NCI-H187 (cell line): ENCODE results near the gene PLEKHM3.

Experiments used
- DNase-seq, 2 experiments: peaks; one replicate each; lab custom pipeline; 2025; lab: John Stamatoyannopoulos, UW

PLEKHM3 gene

DNA sequence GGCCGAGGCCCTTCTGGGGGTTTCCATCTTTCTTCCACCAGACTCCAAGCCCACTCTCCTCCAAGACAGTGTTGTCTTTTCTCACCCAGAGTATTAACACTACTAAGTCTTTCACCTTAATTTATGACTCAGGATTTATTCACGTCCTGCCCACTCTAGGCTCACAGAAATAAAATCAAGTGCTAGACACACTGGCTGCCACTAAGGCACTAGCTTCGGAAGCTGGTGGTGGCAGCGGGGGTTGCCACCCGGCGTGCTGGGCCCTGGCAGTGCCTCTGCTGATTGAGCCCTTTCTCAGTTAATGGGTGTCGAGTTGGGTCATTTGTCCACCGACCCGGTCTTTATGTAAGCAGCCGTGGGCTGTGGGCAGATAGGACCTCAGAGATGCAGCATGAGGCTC is 162.0 kb downstream of the PLEKHM3 start:
- DNase-seq, result no peak

DNA sequence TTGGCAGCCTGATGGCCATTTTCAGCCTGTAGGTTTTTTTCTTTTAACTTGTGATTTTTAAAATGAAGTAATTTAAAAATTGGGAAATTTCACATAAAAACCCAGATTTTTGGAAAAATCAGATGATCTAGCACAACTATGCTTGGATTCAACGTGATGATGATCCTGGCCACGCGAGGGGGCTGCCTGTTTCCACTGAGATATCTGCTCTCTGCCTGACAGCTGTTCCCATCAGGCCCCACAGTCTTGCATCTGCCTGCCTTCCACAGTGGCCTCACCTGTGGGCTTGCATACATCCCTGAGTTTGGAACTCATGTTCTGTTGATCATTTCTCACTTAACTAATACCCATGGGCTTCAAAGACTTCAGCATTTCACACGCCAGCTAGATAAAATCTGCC is 163.5 kb downstream of the PLEKHM3 start:
- no peak for DNase-seq

DNA sequence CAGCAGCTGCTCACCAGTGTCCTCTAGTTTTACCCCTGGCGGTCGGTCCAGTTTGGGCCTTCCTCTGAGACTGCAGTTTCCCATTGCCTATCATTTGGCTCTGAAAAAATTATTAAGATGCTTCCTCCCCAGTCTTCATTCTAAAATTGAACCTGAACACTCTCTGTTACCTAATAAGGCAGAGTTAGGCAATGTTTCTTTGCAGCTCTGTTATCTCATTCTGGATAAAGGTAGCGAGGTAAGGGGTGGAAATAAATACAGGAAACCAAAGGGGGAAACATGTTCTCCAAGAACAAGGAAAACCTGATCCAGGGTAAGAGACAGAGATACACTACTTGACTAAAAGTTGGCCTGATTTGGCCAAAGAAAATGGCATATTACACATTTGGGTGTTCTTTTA is 164.6 kb downstream of the PLEKHM3 start:
- no peak for DNase-seq

DNA sequence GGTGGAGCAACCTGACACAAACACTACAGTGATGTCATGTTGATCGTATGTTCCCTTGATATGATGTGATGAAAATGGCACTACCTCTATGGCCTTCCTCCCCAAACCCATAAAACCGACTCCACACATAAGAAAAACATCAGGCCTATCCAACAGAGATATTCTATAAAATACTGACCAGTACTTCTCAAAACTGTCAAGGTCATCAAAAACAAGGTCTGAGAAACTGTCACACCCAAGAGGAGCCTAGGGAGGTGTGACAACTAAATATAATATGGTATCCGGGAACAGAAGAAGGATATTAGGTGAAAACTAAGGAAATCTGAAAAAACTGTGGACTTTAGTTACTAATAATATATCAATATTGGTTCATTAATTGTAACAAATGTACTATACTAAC is 169.7 kb downstream of the PLEKHM3 start:
- DNase-seq, result no peak

DNA sequence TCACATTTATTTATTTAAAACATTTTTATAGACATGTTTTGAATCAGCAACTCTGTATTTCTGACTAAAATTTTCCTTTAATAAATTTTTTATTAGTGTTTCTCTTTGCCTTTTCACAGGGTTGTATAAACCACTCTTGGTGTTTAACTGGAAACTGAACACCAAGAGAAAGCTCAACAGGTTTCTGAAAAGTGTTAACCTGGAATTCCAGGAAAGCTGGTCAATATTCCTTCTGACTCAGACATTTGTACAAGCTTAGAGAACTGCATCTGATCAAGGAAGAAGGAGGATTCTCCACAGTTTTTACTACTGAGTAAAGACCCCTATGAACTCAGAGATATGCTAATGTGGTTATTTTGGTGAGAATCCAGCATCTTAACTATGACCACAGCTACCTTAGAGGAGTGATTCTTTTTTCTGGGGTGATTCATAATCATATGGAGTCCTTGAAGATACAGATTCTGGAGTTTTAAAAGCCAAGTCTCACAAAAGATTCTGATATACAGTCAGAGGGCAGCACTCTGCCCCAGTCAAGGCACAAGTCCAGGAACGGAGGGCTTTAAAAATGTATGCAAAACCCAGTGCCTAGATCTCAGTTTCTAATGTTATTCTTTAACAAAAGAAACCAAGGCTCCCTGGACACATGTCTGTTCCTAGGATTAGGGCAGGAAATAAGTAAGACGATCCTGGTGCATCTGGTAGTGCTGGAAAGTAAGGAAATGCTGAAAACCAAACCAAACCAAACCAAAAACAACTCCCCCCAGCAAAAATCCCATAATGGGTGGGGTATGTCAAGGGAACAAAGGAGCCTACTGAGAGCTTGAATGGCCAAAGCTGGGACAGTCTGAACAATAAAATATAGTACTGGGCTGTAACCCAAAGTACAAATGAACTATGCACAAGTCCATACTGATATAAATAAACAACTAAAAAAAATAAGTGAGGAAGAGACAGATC is 170.6 kb downstream of the PLEKHM3 start:
- no peak for DNase-seq

DNA sequence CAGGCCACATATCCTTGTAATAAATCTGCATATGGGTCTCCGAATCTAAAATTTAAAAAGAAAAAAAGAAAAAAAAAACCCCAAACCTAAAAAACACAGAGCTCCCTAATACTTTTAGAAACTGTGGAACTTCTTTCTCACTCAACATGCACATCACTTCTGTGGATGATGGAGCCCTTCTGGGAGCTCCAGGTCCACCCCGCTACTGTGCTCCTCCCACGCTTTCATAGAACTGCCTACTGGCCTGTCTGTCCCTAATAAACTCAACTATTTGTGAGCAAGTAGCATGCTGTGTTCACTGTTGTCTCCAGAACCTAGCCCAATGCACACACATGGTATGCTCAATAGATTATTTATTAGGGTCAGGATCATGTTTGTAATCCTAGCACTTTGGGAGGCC is 172.5 kb downstream of the PLEKHM3 start:
- no peak for DNase-seq

DNA sequence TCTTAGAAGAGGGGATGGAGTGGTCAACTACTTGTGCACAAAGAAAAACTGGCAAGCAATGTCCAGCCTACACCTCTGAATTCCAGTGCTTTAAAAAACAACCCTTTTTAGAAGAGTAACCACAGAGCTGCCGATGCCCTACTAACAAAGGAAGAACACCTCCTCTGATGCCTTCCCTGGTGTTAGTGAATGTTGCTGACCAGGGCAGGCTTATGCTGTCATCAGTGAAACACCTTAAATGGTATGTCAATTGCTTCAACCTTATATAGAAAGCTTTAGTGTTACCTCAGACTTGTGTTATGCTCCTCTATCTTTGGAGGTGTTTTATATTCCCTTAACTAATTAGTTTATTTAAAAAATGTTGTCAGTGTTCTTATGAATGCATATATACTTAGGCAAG is 175.9 kb downstream of the PLEKHM3 start:
- no peak for DNase-seq

DNA sequence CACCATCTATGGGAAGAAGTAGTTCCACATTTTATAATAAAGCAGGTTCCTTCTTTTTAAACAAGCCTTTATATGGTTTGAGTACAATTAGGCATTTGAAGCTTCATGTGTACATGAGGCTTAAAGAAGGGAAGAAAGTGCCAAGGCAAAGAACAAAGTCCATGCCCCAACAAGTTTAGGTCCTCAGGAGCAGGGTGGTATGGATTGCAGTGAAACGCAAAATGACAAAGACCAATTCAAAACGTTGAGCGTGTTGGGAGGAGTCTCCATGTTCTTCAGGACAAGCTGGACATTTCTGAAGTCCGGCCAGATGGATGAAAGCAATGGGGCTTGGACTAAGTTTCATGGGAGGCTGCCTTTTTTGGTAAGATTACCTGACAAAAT is 176.8 kb downstream of the PLEKHM3 start:
- no peak for DNase-seq

DNA sequence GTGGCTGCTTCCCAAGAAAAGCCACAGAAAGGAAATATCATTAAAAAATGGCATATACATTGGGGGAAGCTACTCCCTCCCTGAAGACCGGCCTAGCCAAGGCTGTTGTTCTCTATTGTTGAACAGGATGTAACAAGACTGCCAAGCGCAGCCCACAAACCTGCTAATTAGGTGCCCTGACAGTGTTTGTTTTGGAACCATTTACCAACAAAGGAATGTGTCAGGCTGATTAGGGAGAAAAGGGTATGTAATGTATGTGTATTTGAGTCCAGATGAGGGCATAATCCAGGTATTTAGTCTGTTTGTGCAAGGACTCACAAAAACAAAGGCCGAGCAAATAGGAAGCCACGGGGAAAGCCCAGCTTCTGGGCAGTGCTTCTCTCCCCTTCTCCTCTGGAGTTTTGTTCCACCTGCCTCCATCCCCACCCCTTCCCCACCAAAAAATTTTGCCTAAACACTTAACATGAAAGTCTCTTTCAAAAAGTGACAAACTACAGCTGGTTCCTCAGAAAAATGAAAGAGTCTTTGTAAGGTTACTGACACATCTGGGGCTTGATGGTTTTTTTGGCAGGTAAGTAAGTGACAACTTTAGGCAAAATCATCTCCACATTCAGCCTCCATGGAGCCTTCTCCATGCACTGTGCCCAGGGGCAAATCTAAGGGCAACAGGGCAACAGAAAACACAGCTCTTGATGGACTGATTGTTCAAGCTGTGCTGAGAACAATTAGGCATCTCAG is 177.4 kb downstream of the PLEKHM3 start:
- no peak for DNase-seq

DNA sequence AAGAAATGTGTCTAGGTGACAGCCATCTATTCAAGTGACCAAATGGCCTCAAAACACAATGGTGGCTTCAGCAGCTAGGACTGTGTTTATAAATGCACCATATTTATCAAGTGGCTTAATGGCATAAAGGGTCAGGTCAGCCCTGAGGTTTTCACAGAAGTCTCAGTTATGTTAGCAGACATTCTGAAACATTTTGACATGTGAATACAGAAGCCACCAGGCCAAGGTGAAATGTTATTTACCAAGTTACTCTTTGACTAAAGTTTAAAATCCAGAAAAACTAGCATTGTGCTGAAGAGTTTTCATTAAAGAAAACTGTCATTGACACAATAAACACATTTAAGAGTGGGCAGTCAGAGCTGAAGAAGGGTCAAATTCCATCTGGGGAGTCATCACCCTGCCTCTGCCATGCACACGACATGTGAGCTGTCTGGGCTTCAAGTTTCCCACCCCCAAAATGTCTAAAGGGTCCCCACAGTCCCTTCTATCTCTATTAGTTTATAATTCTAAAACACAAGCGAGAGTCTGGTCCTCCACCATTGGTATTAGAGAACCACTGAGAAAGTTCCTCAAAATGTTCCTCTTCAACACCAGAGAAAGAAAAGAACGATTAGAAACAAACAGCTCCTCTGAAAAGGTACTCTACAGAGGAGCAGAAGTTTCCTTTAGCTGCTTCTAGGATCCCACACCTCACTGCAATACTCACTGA is 178.1 kb downstream of the PLEKHM3 start:
- DNase-seq, result no peak

DNA sequence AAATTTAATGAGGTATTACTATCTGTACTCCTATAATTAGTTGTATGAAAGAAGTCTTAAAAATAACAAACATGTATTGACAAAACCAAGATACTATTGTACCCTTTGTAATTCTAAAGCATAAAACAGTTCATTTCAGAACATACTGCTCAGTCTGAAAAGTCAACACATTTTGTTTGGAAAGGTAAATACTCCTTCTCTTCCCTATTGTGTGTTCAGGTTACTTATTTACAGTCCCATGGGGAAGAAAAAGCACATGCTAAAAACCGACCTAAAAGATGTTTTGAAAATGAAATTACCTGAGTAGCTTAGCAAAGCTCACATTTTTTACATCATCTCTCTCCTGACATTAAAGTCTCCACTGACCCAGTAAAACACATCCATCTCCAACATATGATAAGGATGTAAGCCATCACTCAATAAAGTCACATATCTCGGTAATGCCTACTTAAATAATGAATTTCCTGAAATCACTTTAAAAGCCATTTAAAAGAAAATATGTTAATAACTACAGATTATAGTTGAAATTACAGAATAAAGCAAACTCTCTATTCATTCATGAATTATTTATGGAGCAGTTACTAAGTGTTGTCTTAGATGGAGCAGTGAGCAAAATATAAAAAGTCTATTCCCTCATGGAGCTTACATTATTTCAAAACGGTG is 180.0 kb downstream of the PLEKHM3 start:
- no peak for DNase-seq

DNA sequence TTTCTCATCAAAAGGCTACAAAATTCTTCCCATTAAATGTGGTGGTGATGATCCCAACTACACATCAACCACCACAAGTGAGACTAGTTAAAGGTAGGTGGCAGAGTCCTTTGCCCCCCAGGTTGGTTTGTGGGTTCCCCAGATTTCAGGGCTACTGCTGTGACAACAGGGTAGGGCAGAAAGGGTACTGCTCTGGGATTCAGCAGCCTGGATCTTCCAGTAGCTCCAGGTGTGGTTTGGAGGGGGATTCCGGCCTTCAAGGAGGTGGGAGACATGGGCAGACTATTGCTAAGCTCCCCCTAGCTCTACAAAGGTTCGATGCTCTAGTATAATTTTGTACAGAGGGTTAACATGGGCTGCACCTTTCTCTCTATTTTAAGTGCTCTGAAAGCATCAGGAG is 180.7 kb downstream of the PLEKHM3 start:
- DNase-seq, result no peak

DNA sequence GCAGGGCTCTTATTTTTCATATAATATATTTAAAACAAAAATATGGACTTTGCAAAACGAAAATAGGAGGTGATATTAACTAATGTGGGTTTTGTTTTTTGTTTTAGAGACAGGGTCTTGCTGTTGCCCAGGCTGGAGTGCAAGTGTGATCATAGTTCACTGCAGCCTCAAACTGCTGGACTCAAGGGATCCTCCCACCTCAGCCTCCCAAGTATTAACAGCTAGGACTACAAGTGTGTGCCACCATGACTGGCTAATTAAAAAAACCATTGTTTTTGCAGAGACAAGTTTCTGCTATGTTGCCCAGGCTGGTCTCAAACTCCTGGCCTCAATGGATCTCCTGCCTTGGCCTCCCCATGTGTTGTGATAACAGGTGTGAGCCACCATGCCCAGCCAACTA is 185.2 kb downstream of the PLEKHM3 start:
- no peak for DNase-seq

DNA sequence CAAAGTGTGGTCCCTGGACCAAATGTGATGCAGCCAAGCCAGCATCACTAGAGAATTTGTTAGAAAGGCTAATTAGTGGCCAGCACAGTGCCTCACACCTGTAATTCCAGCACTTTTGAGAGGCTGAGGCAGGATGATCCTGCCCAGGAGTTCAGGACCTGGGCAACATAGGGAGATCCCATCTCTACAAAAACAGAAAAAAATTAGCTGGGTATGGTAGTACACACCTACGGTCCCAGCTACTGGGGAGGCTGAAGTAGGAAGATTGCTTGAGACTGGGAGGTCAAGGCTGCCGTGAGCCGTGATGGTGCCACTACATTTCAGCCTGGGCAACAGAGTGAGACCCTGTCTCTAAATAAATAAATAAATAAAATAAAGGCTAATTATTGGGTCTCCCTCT is 185.8 kb downstream of the PLEKHM3 start:
- no peak for DNase-seq

DNA sequence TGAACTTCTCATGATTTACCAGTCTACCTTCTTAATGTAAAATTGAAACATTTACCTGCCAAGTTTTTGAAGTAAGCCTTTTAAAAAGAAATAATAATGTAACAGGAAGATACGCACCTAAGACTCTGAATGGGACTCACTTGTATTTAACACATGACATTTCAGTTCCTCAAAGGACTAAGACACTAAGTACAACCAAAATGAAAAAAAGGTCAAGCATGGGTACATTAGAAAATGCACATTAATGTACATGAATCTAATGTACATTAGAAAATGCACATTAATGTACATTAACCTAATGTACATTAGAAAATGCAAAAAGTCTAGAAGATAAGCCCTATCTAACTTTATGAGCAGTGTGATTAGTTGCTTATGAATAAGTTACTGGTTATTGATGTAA is 186.3 kb downstream of the PLEKHM3 start:
- DNase-seq, result no peak

DNA sequence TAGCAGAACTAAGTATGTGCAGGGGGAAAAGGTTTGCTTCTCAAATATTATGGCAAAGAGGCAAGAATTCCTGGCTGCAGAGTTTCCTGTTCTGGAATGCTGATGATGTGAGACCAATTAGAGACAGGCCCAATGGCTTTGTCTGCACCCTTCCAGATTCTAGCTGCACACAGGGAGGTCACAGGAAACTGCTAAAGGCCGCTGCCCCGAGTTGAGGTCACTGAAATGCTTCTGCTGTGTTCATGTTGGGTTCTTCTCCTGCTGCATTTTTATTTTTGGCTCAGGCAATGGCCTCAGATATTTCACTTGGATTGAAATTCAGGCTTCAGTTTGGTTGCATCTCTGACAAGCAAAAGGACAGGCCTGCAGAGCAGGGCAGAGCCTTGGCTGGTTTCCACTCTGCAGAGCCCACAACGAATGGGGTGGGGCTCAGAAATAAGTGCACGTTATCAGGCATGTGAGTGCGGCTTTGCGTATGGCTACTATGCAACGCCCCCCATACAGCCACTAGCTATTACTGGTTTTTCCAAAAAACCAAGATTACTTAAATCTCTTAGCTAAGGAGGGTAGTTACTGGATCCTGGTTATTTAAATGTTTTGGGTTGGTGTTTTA is 188.7 kb downstream of the PLEKHM3 start:
- DNase-seq, result no peak

DNA sequence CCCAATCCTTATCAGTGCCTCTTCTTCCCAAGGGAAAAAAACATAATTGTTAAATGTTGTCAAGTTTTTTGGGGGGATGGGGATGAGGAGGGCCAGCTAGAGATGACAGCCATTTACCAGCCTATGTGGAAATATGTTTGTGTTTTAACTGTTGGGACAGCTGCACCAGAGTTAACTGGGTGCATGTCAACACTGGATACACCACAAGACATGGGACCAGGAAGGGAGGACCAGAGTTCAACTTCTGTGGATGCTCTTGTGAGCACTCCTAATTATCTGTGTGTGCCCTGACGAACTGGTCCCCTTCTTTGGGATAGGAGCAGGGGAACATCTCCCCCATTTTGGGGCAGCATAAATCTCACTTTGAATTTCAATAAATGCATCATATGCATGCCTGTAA is 189.5 kb downstream of the PLEKHM3 start:
- no peak for DNase-seq

DNA sequence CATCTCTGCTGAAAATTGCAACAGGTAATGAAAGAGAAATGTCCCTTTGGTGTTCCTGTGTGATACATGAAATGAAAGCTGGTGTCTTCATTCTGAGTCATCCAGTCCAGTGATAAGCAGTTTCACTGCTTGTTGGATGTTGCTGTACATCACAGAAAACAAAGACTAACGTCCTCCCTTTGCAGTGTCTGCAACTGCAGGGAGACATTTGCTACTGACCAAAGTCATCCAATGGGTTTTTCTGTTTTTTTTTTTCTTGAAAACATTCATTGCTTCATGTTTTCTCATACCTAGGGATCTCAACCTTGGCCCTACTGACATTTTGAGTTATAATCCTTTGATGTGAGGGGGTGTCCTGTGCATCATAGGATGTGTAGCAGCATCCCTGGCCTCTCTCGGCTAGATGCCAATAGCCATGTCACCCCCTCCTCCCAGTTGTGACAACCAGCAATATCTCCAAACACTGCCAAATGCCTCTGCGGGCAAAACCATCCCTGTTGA is 192.0 kb downstream of the PLEKHM3 start:
- no peak for DNase-seq

DNA sequence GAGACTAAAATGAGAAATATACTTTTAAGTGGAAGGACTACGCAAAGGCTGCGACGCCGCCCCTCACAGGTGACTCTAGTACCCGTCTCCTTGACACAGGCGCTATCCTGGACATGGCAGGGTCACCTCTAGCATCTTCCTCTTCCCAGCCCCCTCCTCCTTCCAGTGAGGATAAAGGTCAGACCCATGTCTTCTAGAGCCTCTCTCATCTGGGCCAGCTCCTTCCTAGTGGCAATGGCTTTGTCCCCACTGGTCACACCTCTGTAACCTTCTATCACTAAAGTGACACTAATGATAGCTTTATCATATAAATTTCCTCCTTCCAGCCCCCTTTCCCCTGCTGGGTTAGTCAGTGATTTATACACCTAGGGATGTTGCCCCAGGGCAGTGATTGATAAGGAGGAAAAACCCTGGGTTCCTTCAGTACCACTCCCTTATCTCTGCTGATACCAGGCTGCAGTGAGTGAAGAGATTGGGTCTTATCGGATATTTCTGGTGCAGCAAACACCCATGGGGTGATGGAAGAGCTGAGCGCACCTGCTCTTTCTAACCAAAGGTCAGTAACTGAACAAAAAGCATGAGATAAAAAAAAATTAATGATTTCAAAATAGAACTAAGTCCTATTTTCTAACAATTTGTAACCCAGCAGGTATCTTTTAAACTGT is 193.6 kb downstream of the PLEKHM3 start:
- DNase-seq, result no peak

DNA sequence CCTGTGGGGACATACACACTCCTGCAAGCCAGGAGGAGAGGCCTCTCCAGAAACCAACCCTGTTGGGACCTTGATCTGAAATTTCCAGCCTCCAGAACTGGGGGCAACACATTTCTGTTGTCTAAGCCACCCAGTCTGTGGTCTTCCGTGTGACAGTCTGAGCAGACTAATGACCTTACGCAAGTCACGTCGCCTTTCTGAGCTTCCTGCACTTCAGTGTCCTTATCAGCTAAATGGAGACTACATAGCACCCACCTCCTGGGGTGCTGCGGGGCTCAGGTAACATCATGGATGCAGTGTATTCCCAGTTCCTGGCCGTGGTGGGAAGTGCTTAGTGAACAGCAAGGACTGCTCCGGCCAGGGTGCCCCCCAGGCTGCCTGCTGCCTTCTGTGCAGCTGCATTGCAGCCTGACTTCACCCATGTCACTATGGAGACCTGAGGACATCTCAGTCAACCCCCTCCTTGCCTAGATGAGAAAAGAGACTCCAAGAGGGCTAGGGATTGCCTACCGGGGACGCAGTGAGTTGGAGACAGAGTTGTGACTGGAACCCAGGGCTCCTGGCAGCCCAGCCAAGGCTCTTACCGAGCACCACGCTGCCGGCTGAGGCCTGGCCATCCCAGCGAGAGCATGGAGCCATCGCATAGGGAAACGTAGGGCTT is 194.4 kb downstream of the PLEKHM3 start:
- DNase-seq, result no peak
